Left forelimb (tissue), 1 donor: ENCODE measurements around the gene SYT3.

Source experiments
- DNase-seq: peaks from one replicate; pipeline ENCODE4 v3.0.0-alpha.2; 2018; ENCODE audit warnings: low spot score

SYT3 gene

GRCh38 chr19:50661766-50662650, 22.3 kb upstream of the SYT3 start:
- DNase-seq = no peak

GRCh38 chr19:50661023-50661422, 21.3 kb upstream of the SYT3 start:
- DNase-seq = no peak

GRCh38 chr19:50660088-50660366, 20.3 kb upstream of the SYT3 start:
- DNase-seq = no peak

- DNase-seq = no peak
These were observed 19.8 kb upstream of the SYT3 start for GRCh38 chr19:50659318-50660087.

GRCh38 chr19:50658441-50659317, 19.0 kb upstream of the SYT3 start:
- DNase-seq = peak; percentile 74

GRCh38 chr19:50657712-50658440, 18.2 kb upstream of the SYT3 start:
- DNase-seq = peak; percentile 82

- no peak for DNase-seq
These were observed 17.6 kb upstream of the SYT3 start for GRCh38 chr19:50657222-50657669.

GRCh38 chr19:50654882-50655281, 15.2 kb upstream of the SYT3 start:
- no peak for DNase-seq

GRCh38 chr19:50652722-50653121, 13.0 kb upstream of the SYT3 start:
- DNase-seq = no peak

GRCh38 chr19:50651174-50651573, 11.5 kb upstream of the SYT3 start:
- no peak for DNase-seq

GRCh38 chr19:50649433-50650391, 10.0 kb upstream of the SYT3 start, which contains the start of gene C19orf81:
Gene C19orf81, plus strand, starts transcription at chr19:50649445. Its CDS starts 0 bp downstream, at chr19:50649445.
- no peak for DNase-seq

GRCh38 chr19:50648659-50649058, 9.0 kb upstream of the SYT3 start:
- no peak for DNase-seq

- DNase-seq = no peak
These were observed 8.4 kb upstream of the SYT3 start for GRCh38 chr19:50647879-50648615.

- no peak for DNase-seq
These were observed 6.6 kb upstream of the SYT3 start for GRCh38 chr19:50646074-50646807.

- DNase-seq = no peak
These were observed 5.4 kb upstream of the SYT3 start for GRCh38 chr19:50645107-50645506.

GRCh38 chr19:50644315-50644915, 4.7 kb upstream of the SYT3 start:
- DNase-seq = no peak

GRCh38 chr19:50640368-50640767, 687 bp upstream of the SYT3 start:
- no peak for DNase-seq

- no peak for DNase-seq
These were observed 1.1 kb downstream of the SYT3 start for GRCh38 chr19:50638600-50638999.
